Fibroblast of skin of right biceps (primary cell): ENCODE data around the gene TSHZ1.

ENCODE experiments used
- DNase-seq: peaks from one replicate; pipeline ENCODE4 v3.0.0-alpha.2; 2013

TSHZ1 gene

GRCh38 chr18:75208155-75208835 is 2.3 kb upstream of the TSHZ1 start:
- peak; percentile 62 for DNase-seq

DNA sequence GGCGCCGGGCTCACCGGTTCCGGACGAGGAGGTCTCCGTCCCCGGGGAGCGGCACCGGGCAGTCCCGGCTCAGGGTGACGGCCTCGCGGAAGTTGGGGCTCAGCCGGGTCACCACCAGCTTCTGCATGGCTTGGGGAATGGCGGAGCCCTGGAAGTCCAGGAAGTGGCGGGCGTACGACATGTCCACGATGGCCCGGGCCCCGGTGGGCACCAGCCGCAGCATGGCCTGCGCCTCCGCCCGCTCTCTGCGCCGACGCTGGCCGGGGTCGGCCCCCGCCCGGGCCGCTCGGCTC is 1.8 kb upstream of the TSHZ1 start:
- no peak for DNase-seq

GRCh38 chr18:75209129-75209950 is 1.3 kb upstream of the TSHZ1 start, which contains the start of gene PTGR3:
PTGR3 (minus strand) TSS chr18:75209139; CDS start chr18:75209058, 81 bp downstream.
- DNase-seq = peak; percentile 90

- no peak for DNase-seq
These were observed 692 bp upstream of the TSHZ1 start for GRCh38 chr18:75209951-75210258.

DNA sequence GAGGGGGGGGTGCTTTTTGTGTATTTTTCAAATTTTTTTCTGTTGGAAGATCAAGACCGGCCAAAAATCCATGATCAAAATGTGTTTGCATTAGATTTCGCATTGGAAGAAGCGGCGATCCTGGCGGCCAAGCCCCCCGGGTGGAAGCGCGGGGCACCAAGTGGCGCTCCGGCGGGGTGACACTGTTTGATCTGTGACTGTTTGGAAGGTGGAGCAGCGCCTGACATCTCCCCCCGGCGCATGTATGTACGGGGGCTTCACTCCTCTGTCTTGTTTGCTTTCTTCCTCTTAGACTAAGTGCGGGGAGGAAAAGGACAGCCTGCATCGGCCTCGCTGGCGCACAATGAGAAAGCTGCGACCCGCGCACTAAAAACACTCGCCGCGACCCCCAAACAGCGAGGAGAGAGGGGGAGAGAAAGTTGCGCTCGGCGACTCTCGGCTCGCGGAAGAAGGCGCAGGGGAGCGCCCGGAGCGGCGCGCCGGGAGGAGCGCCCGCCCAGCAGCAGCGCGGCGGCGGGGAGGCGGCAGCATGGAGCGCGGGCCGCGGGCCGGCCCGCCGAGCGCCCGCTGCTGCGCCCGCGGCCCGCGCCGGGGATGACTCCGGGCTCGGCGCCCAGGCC is 515 bp downstream of the TSHZ1 start:
- peak; percentile 36 for DNase-seq

- no peak for DNase-seq
These were observed 992 bp downstream of the TSHZ1 start for GRCh38 chr18:75211626-75211952.

- peak; percentile 35 for DNase-seq
These were observed 1.6 kb downstream of the TSHZ1 start for GRCh38 chr18:75211953-75212750.

DNA sequence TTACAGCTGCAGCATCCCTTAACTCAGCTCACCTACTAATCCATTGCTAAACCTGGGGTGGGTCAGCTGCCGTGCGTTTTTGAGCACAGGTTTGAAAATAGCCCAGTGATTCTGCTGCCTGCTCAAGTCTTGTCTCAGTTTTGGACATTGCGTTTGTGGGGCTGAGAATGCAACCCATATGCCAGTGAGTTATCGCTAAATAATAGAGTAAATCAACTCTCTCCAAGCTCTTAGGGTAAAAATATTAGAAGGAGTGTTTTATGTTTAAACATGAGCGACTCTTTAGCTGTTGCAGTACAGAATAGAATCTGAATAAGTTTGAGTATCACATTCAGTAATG is 2.1 kb downstream of the TSHZ1 start:
- DNase-seq = no peak

- peak; percentile 76 for DNase-seq
These were observed 3.2 kb downstream of the TSHZ1 start for GRCh38 chr18:75213611-75214331.

GRCh38 chr18:75214332-75214690 is 3.7 kb downstream of the TSHZ1 start:
- no peak for DNase-seq

DNA sequence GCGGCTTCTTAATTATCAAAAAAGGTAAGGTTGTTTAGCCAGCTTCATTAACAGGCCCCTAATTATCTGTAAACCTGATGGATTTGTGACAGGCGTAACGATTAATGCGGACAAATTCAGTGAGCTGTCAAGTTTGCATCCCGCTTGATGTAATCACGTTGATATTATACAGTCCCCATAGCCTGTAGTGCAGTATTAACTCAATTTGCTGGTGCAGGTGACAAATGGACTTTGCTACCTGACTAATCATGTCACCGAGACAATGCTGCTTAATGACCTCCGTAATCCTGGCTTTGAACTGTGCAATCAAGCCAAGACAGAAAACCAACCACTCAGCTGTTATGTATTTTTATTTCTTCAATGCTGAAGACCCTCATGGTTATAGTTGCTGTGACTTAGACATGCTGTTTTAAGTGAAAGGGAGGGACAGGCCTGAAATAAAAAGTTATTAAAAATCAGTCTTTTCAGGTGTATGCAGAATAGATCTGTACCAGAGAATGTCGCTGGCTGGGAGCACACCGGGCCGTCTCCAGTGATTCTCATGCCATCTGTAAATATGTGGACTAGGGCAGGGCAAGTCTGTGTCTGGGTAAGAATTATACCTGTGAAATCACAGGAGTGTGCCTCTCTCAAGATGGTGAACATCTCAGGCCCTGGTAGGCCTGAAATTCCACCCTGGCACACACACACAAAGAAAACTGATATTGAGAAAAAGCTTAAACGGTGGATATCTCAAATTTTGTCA is 4.3 kb downstream of the TSHZ1 start:
- no peak for DNase-seq

GRCh38 chr18:75215663-75216062 is 5.1 kb downstream of the TSHZ1 start:
- no peak for DNase-seq

DNA sequence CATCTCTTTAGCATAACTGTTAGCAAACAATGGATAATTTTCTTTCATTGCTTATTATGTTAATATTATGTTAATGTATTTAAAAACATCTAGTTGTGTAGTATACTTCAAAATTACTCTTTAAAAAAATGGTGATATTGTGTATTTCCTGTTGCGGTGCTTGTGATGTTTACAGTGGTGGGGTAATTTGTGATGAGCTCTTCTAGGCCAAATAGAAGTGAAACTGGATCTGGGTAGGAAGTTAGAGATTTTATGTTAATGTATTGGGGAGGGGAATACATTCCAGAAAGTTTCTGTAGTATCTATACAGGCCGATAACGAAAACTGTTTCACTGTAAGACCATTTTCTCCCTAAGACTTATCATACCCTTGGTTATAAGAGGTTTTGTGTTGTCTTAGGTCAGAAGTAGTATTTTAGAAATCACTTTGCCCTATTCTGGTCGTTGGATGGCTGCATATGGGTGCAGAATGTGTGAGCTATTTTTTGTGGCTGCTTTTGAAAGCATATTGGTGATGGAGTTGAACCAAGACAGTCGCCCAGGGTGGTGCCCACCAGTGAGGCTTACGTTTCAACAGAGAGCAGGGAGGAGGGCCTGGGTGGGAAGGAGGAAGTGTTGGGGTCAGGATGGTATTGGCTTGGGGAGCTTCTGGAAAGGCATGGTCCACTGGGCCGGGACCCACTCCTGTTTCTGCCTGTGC is 5.8 kb downstream of the TSHZ1 start:
- DNase-seq = no peak

GRCh38 chr18:75216911-75217689 is 6.5 kb downstream of the TSHZ1 start:
- no peak for DNase-seq

DNA sequence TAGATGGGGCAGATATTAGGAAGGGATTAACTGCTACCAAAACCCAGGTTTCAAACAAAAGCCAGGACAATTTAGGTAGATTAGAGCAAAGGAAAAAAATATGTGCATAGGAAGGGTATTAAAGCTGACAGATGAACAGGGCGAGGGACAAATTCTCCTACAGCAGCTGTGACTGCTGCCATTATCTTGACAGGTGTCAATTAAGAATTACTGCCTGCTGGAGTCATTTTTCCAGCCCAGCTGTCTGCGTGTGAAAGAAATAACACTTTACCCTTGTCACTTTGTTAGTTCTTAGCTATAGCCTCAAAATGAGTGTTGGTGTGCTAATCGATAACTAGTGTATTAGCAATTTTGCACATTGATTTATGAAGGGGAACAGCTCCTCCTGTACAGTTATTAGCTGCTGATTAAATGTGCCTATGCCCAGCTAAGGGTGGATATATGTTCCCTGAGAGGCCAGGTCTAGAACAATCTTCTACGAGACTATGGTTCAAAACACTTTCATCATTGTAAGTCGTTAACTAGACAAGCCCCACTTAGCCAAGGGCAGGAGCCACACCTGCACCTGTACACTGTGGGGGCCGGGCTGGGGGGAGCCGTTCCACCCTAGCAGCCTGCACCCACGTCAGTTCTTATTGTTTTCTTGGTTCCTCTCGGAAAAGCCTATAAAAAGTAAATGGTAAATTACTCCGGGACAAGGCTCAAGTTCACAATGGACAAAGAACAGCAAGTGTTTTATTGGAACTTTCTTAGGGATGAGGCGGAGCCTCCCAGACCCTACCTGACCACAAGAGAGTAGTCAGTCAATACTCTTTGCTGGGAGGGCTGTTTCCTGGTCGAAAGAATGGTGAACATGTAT is 7.7 kb downstream of the TSHZ1 start:
- DNase-seq = no peak

DNA sequence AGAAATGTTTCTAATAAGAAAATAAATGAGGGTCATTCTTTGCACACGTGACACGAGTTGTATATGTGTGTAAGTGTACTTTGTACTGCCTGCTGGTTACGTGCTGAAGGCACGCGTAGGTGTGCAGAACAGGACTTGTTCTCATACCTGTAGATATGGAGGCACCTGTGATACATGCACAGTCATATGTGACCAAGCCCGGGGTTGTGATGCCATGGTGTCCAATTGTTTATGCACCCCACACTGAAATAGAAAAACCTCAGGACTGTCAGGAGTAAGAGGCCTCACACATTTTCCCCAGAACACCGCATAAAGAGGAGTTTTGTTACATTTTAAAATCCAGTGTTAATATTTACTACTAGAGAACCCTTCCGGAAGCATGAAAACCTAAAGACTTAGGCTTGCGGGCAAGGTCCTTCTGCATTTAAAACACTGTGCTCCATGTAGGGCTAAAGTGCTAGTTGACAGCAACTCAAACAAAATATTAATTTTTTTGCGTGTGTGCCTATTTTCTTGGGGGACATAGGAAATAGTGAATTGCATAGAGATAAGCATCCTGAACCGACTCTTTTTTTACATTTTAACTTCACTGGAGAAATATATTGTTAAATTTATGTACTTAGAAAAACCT is 9.3 kb downstream of the TSHZ1 start:
- DNase-seq = no peak

GRCh38 chr18:75220551-75221355 is 10.2 kb downstream of the TSHZ1 start:
- DNase-seq = no peak

DNA sequence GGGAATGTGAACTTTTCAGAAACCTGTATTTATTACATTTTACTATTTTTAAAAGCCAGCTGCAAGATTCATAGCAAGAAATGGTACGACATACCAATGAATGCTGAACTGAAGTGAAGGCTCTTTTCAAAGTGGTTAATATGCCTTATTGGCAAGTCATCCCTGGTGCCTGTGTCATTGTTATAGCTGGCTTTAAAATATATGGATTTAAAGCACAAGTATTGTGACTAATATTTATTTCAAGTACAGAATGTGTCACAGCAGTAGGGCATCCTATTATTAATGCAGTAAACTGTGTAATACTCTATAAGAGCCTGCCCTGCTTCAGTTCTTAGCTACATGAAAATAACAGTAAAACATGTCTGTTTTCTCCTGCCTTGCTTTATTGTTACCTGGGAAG is 10.8 kb downstream of the TSHZ1 start:
- no peak for DNase-seq

- no peak for DNase-seq
These were observed 11.3 kb downstream of the TSHZ1 start for GRCh38 chr18:75221897-75222296.
